NCI-H82 (cell line): ENCODE measurements around the gene CHTOP.
"Not testable (repeated sequence)": the region's sequence is repeated elsewhere in the genome, so short reads cannot be mapped to it uniquely, and the experiment has no call there.

Experiments
- DNase-seq: peaks from one replicate; lab custom pipeline; 2025; lab: John Stamatoyannopoulos, UW

The CHTOP gene

GRCh38 chr1:153661111-153661708 is 27.3 kb downstream of the CHTOP start:
- DNase-seq: peak; percentile 37

GRCh38 chr1:153662269-153662668 is 28.4 kb downstream of the CHTOP start:
- DNase-seq: no peak

- no peak for DNase-seq
Measured at GRCh38 chr1:153663211-153663610, 29.3 kb downstream of the CHTOP start.

- DNase-seq: no peak
Measured at GRCh38 chr1:153667439-153667838, 33.6 kb downstream of the CHTOP start.

- DNase-seq: not testable (repeated sequence)
Measured at GRCh38 chr1:153668672-153669071, 34.8 kb downstream of the CHTOP start.

- no peak for DNase-seq
Measured at GRCh38 chr1:153669606-153670005, 35.7 kb downstream of the CHTOP start.

GRCh38 chr1:153670257-153670858 is 36.5 kb downstream of the CHTOP start:
- DNase-seq: peak; percentile 48

GRCh38 chr1:153670859-153671627 is 37.2 kb downstream of the CHTOP start, which contains the start of gene ILF2:
Gene ILF2 (minus strand): TSS chr1:153670993. CDS start chr1:153670922, 71 bp downstream.
- peak; percentile 100 for DNase-seq

- peak; percentile 75 for DNase-seq
Measured at GRCh38 chr1:153671628-153672353, 37.9 kb downstream of the CHTOP start.

GRCh38 chr1:153673511-153673910 is 39.6 kb downstream of the CHTOP start:
- DNase-seq: no peak

- peak; percentile 83 for DNase-seq
Measured at GRCh38 chr1:153677718-153678518, 44.1 kb downstream of the CHTOP start.

GRCh38 chr1:153678519-153679336 is 44.9 kb downstream of the CHTOP start, which contains the start of gene NPR1:
Gene NPR1 (plus strand): TSS chr1:153678688. CDS start chr1:153679109, 421 bp downstream.
- DNase-seq: peak; percentile 54

- peak; percentile 58 for DNase-seq
Measured at GRCh38 chr1:153679337-153680119, 45.7 kb downstream of the CHTOP start.

- DNase-seq: peak; percentile 30
Measured at GRCh38 chr1:153680120-153680403, 46.2 kb downstream of the CHTOP start.

GRCh38 chr1:153682730-153683129 is 48.9 kb downstream of the CHTOP start:
- DNase-seq: no peak

GRCh38 chr1:153683854-153684253 is 50.0 kb downstream of the CHTOP start:
- DNase-seq: no peak

GRCh38 chr1:153684892-153685291 is 51.0 kb downstream of the CHTOP start:
- no peak for DNase-seq

GRCh38 chr1:153685544-153686340 is 51.9 kb downstream of the CHTOP start:
- DNase-seq: no peak
